HG03135 (cell line): ENCODE measurements around the gene CSNK1G1.
"Not testable (repeated sequence)": the region's sequence is repeated elsewhere in the genome, so short reads cannot be mapped to it uniquely, and the experiment has no call there.

ENCODE experiments used
- ATAC-seq: cut with Tn5 transposase; IDR thresholded peaks from one replicate; pipeline ENCODE4 v1.9.1; 2021; ENCODE audit warnings: mild to moderate bottlenecking, moderate library complexity; ENCODE audit not compliant: unreplicated experiment

CSNK1G1 gene

DNA sequence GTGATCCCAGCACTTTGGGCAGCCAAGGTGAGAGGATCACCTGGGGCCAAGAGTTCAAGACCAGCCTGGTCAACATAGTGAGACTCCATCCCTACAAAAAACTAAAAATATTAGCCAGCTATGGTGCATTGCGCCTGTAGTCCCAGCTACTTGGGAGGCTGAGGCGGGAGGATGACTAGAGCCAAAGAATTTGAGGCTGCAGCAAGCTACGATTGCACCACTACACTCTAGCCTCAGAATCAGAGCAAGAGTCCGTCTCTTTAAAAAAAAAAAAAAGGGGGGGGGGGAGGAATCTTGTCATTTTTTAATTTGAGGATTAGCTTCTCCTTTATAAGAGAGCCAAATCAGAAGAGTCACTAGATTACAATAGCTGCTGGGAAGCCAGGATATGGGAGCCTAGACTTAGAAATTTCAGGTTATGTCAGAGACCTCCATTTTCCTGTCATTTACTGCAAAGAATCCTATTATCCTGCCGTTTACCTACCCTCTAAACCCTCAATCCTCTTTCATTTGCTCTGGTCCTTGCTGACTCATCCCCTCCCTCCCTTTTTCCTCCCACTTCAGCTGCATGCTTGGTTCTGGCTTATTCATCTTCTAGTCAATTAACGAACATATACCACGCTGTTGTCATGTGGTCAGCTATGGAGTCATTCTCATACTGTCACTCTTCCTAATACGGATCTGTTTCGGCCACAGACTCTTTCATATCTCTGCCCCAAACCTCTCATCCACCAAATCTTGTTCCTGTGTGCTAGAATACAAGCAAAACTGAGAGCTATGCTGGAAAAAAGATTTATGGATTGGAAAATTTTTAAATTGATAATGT, 109.4 kb downstream of the CSNK1G1 start:
- peak; percentile 76 for ATAC-seq

DNA sequence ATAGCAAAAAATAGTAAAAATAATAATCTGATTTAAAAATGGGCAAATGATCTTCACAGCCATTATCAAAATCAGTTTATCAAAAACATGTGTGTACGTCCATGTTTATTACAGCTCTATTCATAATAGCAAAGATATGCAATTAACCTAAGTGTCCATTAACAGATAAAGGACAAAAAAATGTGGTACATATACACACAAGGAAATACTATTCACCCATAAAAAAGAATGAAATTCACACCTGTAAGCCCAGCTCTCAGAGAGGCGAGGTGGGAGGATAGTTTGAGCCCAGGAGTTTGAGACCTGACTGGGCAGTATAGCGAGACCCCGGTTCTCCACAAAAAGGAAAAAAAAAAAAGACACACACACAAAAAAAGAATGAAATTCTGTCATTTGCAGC, 110.6 kb downstream of the CSNK1G1 start:
- no peak for ATAC-seq

- no peak for ATAC-seq
Measured at GRCh38 chr15:64237677-64238076, 118.3 kb downstream of the CSNK1G1 start.

GRCh38 chr15:64236156-64236894, 119.6 kb downstream of the CSNK1G1 start:
- ATAC-seq, result no peak

- no peak for ATAC-seq
Measured at GRCh38 chr15:64235552-64235951, 120.4 kb downstream of the CSNK1G1 start.

- ATAC-seq, result no peak
Measured at GRCh38 chr15:64233299-64233698, 122.7 kb downstream of the CSNK1G1 start.

GRCh38 chr15:64232400-64232799, 123.6 kb downstream of the CSNK1G1 start:
- no peak for ATAC-seq

DNA sequence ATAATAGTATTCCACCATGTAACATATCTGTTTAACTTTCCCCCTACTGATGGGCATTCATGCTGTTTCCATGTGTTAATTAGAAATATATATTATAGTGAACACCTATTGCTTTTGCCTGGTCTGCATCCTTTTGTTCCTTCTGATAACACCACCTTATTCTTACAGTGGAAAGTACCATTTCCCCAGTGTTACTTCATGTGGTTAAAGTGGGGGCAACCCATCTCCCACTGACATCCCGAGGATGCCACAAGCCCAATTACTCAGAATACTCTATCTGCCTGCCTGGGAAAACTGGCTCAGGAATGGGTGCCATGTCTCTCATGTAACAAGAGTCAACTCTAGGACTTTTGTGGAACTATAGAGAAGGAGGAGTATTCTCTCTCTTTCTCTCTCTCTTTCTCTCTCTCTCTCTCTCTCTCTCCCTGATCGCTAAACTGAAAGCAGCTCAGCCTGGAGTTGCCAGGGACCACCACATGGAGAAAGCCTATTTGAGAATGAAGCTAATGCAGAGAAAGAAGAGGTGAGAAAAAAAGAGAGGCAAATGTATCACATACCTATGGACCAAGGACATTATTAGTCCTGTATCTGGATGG, 126.7 kb downstream of the CSNK1G1 start:
- no peak for ATAC-seq

DNA sequence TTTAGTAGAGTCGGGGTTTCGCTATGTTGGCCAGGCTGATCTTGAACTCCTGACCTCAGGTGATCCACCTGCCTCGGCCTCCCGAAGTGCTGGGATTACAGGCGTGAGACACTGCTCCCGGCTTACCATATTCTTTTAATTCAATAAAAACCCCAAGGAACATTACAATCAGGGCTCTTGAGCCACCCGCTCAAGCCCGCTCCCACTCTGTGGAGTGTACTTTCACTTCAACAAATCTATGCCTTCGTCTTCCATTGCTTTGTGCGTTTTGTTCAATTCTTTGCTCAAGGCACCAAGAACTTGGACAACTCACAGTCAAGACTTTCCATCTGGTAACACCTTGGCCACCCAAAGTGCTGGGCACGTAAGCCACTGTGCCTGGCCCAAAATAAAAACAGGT, 130.2 kb downstream of the CSNK1G1 start:
- no peak for ATAC-seq

DNA sequence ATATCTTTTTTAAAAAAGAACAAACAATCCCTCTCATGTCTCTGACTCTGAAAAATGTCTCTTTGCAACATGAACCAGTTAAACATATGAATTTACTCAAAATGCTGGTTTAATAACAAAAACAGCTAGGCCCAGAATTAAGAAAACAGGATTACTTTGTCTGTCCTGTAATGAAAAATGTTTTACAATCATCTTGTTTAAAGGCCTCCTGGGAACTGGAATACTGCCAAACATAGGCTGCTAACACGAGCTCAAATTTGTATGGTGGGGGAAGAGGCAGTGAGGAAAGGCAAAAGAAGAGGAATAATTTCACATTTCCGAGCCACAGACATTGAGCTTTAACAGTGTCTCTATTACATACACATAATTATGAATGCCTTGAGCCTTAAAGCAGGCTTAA, 131.5 kb downstream of the CSNK1G1 start:
- ATAC-seq, result no peak

DNA sequence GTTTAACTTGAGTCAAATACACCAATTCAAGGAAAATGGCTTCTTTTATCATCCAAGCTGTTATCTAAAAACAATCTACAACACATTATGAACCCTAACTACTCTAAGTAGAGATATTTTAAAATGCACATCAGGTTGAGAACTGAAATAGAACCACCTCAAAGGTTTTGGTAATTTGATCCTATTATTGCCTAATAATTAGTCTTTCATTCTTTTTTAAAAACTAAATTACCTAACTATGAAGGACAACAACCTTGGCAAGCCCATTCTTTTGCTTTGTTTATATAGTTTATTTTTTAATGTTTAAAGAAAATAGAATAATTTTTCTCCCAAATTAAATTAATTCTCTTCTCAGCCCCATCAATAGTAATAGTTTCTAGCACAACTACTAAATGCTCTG, 132.1 kb downstream of the CSNK1G1 start:
- ATAC-seq, result no peak

- ATAC-seq, result no peak
Measured at GRCh38 chr15:64222573-64223366, 133.2 kb downstream of the CSNK1G1 start.

DNA sequence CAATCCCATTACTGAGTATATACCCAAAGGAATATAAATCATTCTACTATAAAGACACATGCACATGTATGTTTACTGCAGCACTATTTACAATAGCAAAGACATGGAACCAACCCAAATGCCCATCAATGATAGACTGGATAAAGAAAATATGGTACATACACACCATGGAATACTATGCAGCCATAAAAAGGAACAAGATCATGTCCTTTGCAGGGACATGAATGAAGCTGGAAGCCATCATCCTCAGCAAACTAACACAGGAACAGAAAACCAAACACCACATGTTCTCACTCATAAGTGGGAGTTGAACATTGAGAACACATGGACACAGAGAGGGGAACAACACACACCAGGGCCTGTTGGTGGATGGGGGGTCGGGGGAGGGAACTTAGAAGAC, 134.1 kb downstream of the CSNK1G1 start:
- ATAC-seq, result not testable (repeated sequence)

- ATAC-seq, result not testable (repeated sequence)
Measured at GRCh38 chr15:64217429-64217750, 138.6 kb downstream of the CSNK1G1 start.

- ATAC-seq, result no peak
Measured at GRCh38 chr15:64216730-64217428, 139.1 kb downstream of the CSNK1G1 start.

DNA sequence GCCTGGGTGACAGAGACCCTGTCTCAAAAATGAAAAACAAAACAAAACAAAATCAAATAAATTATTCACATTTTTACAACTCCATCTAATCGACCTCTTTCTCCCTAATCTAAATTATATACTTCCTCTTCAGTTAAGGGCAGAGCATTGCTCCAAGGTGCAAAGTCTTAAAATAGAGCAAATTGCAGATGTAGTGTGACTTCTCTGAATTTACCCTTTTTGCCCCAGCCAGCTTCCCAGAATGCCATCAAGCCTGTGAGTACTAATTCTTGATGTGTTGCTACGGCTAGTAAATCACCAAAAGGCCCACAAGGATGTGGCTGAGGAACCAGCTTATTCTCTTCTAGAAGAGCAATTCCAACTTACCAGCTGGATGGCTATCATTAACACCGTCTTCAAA, 139.8 kb downstream of the CSNK1G1 start:
- ATAC-seq, result no peak

- ATAC-seq, result no peak
Measured at GRCh38 chr15:64213646-64214045, 142.3 kb downstream of the CSNK1G1 start.

- ATAC-seq, result no peak
Measured at GRCh38 chr15:64211696-64212095, 144.3 kb downstream of the CSNK1G1 start.

- ATAC-seq, result no peak
Measured at GRCh38 chr15:64210371-64210770, 145.6 kb downstream of the CSNK1G1 start.

- ATAC-seq, result no peak
Measured at GRCh38 chr15:64209680-64210334, 146.2 kb downstream of the CSNK1G1 start.
